Fibroblast of lung (primary cell): Measurements from ENCODE around the gene NOP9. TPM values are rescaled to one million over a fixed set of nuclear protein-coding genes. Genes with fewer than 3 reads are reported as not detected.

Source experiments
- DNase-seq, 2 donors: peaks; one replicate each; pipeline versions ENCODE4 v3.0.0 to v3.0.0-alpha.2; 2010; ENCODE audit warnings: low read depth in 2 of 2
- H2AFZ ChIP-seq: 2 replicates; pipeline ENCODE4 v1.5.1; 2012; ENCODE audit warnings: low read length, control low read depth, inconsistent platforms
- H3K27ac ChIP-seq: 2 replicates; pipeline ENCODE4 v1.5.1; 2011; ENCODE audit warnings: low read length, control low read depth; ENCODE audit not compliant: insufficient read depth
- H3K27me3 ChIP-seq: 2 replicates; pipeline ENCODE4 v1.5.1; 2011; ENCODE audit warnings: mild to moderate bottlenecking, low read length; ENCODE audit not compliant: control insufficient read depth, insufficient read depth
- H3K36me3 ChIP-seq: 2 replicates; pipeline ENCODE4 v1.5.1; 2011; ENCODE audit warnings: low read length; ENCODE audit not compliant: control insufficient read depth, insufficient read depth
- H3K4me1 ChIP-seq: 2 replicates; pipeline ENCODE4 v1.5.1; 2011; ENCODE audit warnings: low read length; ENCODE audit not compliant: control insufficient read depth, insufficient read depth; ENCODE audit errors: extremely low read depth
- H3K4me2 ChIP-seq: 2 replicates; pipeline ENCODE4 v1.5.1; 2011; ENCODE audit warnings: low read length, control low read depth; ENCODE audit not compliant: insufficient read depth; ENCODE audit errors: extremely low read depth
- H3K4me3 ChIP-seq, 4 experiments: fragments of 200-600 bp in 1 of 4; sonication (generic) in 1 of 4; replicated peaks in 1 of 4; 2 replicates each; pipeline ENCODE4 v1.5.1; 2011 to 2016; ENCODE audit warnings: low read length in 4 of 4, low read depth in 3 of 4, mild to moderate bottlenecking in 3 of 4, control low read depth in 2 of 4, inconsistent platforms in 1 of 4, mixed read lengths in 1 of 4; ENCODE audit not compliant: insufficient read depth in 1 of 4; ENCODE audit errors: control extremely low read depth in 1 of 4
- H3K79me2 ChIP-seq: 2 replicates; pipeline ENCODE4 v1.5.1; 2012; ENCODE audit warnings: mild to moderate bottlenecking, low read length, inconsistent platforms; ENCODE audit not compliant: control insufficient read depth, insufficient read depth
- H3K9ac ChIP-seq: 2 replicates; pipeline ENCODE4 v1.5.1; 2011; ENCODE audit warnings: mild to moderate bottlenecking, low read length, control low read depth; ENCODE audit not compliant: insufficient read depth
- H3K9me3 ChIP-seq: 2 replicates; pipeline ENCODE4 v1.5.1; 2012; ENCODE audit warnings: low read depth, low read length; ENCODE audit not compliant: control insufficient read depth, insufficient read depth
- H4K20me1 ChIP-seq: 2 replicates; pipeline ENCODE4 v1.5.1; 2011; ENCODE audit warnings: low read length; ENCODE audit not compliant: control insufficient read depth, insufficient read depth; ENCODE audit errors: extremely low read depth
- CTCF ChIP-seq, 2 donors: IDR thresholded peaks in 1 of 2; conservative IDR thresholded peaks in 1 of 2; 1 replicate in 1 of 2; 2 replicates in 1 of 2; pipeline ENCODE4 v1.5.1; 2011 to 2012; ENCODE audit warnings: low read length in 2 of 2, control low read depth in 1 of 2, inconsistent platforms in 1 of 2, low read depth in 1 of 2, mild to moderate bottlenecking in 1 of 2
- EZH2 ChIP-seq: IDR thresholded peaks from 2 replicates; pipeline ENCODE4 v1.5.1; 2012; ENCODE audit warnings: low read length, control low read depth, mild to moderate bottlenecking; ENCODE audit errors: missing control alignments
- polyA plus RNA-seq, 2 donors: library from polyadenylated mRNA; depleted of rRNA in 1 of 2; stranded (reverse) in 1 of 2; unstranded in 1 of 2; fragments of >200 nt; gene quantifications; 2 replicates each; pipeline ENCODE4 v1.2.1, GENCODE V29; 2011 to 2012; ENCODE audit warnings: missing spikeins in 1 of 2
- total RNA-seq: library from RNA; depleted of rRNA; stranded (reverse); fragments of >200 nt; gene quantifications from 2 replicates; pipeline ENCODE4 v1.2.1, GENCODE V29; 2014

Gene NOP9
- total and polyA plus RNA-seq, 2 donors (not counting 1 experiment from before 2014, with no cell fraction given), result 8.0 to 16.2 TPM

GRCh38 chr14:24264298-24264697 is 35.4 kb upstream of the NOP9 start:
- Histone ChIP-seq H3K79me2 (no peaks in the 10 kb centered on the region), H3K9ac (no peak overlapping the region), H3K4me1 (no peaks in the 10 kb centered on the region), H3K27ac (no peak overlapping the region), H3K4me3 (no peak overlapping the region), H3K9me3 (no peaks in the 10 kb centered on the region), H2AFZ (no peak overlapping the region), H3K4me2 (no peak overlapping the region), H3K36me3 (peaks cover 8% of the 10 kb centered on the region), H3K27me3 (no peaks in the 10 kb centered on the region), H4K20me1 (no peaks in the 10 kb centered on the region)
- peak in 1 of 2 donors; percentile 44 for DNase-seq
- TF ChIP-seq EZH2 (no peak), CTCF (conservative IDR thresholded peaks at IDR 0.05 in 1 of 2, IDR thresholded peaks at IDR 0.05 in 1 of 2; ENCODE audit: low read depth in 1 of 2, low read length in 2 of 2) (no peak)

GRCh38 chr14:24266344-24267244 is 33.1 kb upstream of the NOP9 start:
- H3K9me3 ChIP-seq, result no peaks in the 10 kb centered on the region
- no peak overlapping the region for H3K27ac ChIP-seq
- no peak for TF ChIP-seq CTCF (conservative IDR thresholded peaks at IDR 0.05 in 1 of 2, IDR thresholded peaks at IDR 0.05 in 1 of 2; ENCODE audit: low read depth in 1 of 2, low read length in 2 of 2)
- TF ChIP-seq EZH2, result no peak
- no peak overlapping the region for H3K4me3 ChIP-seq
- H3K79me2 ChIP-seq, result no peaks in the 10 kb centered on the region
- H3K9ac ChIP-seq, result no peak overlapping the region
- no peak overlapping the region for H3K4me2 ChIP-seq
- H2AFZ ChIP-seq, result no peak overlapping the region
- no peaks in the 10 kb centered on the region for H3K27me3 ChIP-seq
- no peaks in the 10 kb centered on the region for H4K20me1 ChIP-seq
- H3K4me1 ChIP-seq, result no peaks in the 10 kb centered on the region
- no peak for DNase-seq
- peaks cover 9% of the 10 kb centered on the region for H3K36me3 ChIP-seq

GRCh38 chr14:24267516-24267915 is 32.1 kb upstream of the NOP9 start:
- no peaks in the 10 kb centered on the region for H3K4me1 ChIP-seq
- no peak overlapping the region for H3K4me2 ChIP-seq
- H3K36me3 ChIP-seq, result peaks cover 9% of the 10 kb centered on the region
- H3K27me3 ChIP-seq, result no peaks in the 10 kb centered on the region
- H2AFZ ChIP-seq, result no peak overlapping the region
- no peaks in the 10 kb centered on the region for H4K20me1 ChIP-seq
- H3K27ac ChIP-seq, result no peak overlapping the region
- DNase-seq, result no peak
- H3K4me3 ChIP-seq, result no peak overlapping the region
- H3K9me3 ChIP-seq, result no peaks in the 10 kb centered on the region
- H3K79me2 ChIP-seq, result no peaks in the 10 kb centered on the region
- no peak overlapping the region for H3K9ac ChIP-seq
- no peak for TF ChIP-seq CTCF (conservative IDR thresholded peaks at IDR 0.05 in 1 of 2, IDR thresholded peaks at IDR 0.05 in 1 of 2; ENCODE audit: low read depth in 1 of 2, low read length in 2 of 2)
- no peak for TF ChIP-seq EZH2
